Measurements from ENCODE around the gene HCCS.
A peak's percentile ranks its signal among the peaks of the same experiment; 100 is the strongest.

Gene HCCS

GRCh38 chrX:11085305-11085704 lies 25.8 kb upstream of the HCCS start:
- TF ChIP-seq, protein P1, sequence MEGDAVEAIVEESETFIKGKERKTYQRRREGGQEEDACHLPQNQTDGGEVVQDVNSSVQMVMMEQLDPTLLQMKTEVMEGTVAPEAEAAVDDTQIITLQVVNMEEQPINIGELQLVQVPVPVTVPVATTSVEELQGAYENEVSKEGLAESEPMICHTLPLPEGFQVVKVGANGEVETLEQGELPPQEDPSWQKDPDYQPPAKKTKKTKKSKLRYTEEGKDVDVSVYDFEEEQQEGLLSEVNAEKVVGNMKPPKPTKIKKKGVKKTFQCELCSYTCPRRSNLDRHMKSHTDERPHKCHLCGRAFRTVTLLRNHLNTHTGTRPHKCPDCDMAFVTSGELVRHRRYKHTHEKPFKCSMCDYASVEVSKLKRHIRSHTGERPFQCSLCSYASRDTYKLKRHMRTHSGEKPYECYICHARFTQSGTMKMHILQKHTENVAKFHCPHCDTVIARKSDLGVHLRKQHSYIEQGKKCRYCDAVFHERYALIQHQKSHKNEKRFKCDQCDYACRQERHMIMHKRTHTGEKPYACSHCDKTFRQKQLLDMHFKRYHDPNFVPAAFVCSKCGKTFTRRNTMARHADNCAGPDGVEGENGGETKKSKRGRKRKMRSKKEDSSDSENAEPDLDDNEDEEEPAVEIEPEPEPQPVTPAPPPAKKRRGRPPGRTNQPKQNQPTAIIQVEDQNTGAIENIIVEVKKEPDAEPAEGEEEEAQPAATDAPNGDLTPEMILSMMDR (conservative IDR thresholded peaks at IDR 0.05), result no peak
- no peak overlapping the region for H3K27ac ChIP-seq

- H3K27ac ChIP-seq, result no peak overlapping the region
- TF ChIP-seq, protein P1 (conservative IDR thresholded peaks at IDR 0.05), result no peak
Measured at GRCh38 chrX:11089802-11090201, 21.3 kb upstream of the HCCS start.

- TF ChIP-seq, protein P1 (conservative IDR thresholded peaks at IDR 0.05), result no peak
- H3K27ac ChIP-seq, result no peak overlapping the region
Measured at GRCh38 chrX:11097933-11098332, 13.2 kb upstream of the HCCS start.

DNA sequence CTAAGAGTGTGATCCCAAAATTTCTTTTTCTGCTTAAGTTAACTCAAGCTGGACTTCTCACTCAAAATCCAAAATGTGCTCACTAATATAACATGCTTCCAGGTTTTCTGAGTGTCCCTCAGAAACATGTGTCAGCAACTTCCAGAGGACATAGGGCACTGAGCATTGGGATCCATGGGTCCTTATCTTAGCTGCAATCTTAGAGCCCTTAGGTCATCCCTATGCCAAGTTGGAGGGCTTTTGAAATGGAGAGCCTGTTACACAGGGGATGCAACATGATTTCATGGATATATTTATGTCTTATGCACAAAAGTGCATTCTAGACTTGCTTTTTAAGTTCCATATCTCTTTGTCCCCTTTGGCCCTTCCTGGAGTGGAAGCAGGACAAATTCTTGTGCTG lies 11.7 kb upstream of the HCCS start:
- peak overlapping the region; percentile 58; the same call in 1 of the 2 replicates for H3K27ac ChIP-seq
- TF ChIP-seq, protein P1 (conservative IDR thresholded peaks at IDR 0.05), result no peak

DNA sequence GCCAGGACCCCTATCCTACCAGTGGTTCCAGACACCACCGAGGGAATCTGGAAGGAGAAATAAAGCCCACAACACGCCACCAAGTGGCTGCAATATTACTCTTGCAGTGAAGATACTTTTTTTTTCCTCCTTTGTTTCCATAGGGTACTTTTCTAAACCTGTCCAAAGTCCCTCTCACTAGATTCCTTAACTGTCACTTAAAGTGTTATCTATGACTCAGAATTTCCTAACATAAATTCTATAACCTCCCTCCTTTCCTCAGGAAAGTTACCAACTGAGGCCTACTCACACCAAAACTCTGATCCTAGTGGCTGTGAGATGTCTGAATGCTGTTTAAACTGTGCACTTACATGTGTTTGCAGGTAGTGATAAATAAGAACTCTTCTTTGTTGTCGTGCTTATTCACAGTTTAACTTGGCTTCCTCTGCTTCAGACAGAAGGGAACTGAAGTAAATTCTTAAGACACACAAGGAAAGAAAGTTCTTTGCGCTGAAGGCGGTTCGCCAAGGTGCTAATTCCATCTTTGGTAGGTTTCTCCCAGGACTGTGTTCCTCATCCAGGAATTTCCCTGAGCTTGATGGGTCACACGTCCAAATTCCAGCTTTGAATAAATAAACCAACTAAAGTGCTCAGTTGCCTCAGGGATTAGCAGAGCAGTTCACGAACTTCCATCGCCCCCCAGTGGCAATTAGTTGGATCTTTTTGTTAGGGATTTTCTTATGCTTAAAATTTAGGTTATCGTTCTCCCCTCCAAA lies 10.7 kb upstream of the HCCS start:
- TF ChIP-seq, protein P1 (conservative IDR thresholded peaks at IDR 0.05), result peak; percentile 70

GRCh38 chrX:11103006-11103405 lies 8.1 kb upstream of the HCCS start:
- H3K27ac ChIP-seq, result no peak overlapping the region
- TF ChIP-seq, protein P1 (conservative IDR thresholded peaks at IDR 0.05), result no peak

More for the DNA sequence above, 10.7 kb upstream of the HCCS start:
- peak overlapping the region; percentile 58 for H3K27ac ChIP-seq

GRCh38 chrX:11103751-11104150 lies 7.4 kb upstream of the HCCS start:
- TF ChIP-seq, protein P1 (conservative IDR thresholded peaks at IDR 0.05), result no peak
- no peak overlapping the region for H3K27ac ChIP-seq
